A204.1 (cell line): ENCODE measurements around the gene TMEM184B.
"Not testable (repeated sequence)": the region's sequence is repeated elsewhere in the genome, so short reads cannot be mapped to it uniquely, and the experiment has no call there.

ENCODE experiments used
- FAIRE-seq: peaks from 2 replicates; lab custom pipeline; 2012; peaks lifted over from hg19 to GRCh38; lab: Jason Lieb, UNC

Gene TMEM184B

DNA sequence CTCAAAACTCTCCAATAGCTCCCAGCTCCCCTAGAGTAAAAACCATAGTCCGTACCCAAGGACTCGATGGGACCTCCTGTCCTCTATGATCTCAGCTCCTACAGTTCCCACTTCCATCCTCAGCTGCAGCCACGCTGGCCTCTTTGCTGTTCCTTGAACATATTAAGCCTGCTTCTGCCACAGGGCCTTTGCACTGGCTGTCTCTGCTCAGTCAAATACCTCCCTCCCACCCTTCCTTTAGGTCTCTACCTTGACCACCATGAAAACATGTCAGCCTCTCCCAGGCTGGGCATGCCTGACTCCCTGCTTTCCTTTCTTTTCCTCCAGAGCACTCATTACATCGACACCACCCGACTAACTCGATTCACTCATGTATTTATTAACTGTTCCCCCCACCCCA lies 24.5 kb downstream of the TMEM184B start:
- FAIRE-seq, result no peak

GRCh38 chr22:38247713-38248112 lies 25.1 kb downstream of the TMEM184B start:
- no peak for FAIRE-seq

- FAIRE-seq, result no peak
These were observed 26.1 kb downstream of the TMEM184B start for GRCh38 chr22:38246692-38247091.

GRCh38 chr22:38246046-38246658 lies 26.7 kb downstream of the TMEM184B start:
- FAIRE-seq, result no peak

GRCh38 chr22:38244106-38244505 lies 28.7 kb downstream of the TMEM184B start:
- no peak for FAIRE-seq

DNA sequence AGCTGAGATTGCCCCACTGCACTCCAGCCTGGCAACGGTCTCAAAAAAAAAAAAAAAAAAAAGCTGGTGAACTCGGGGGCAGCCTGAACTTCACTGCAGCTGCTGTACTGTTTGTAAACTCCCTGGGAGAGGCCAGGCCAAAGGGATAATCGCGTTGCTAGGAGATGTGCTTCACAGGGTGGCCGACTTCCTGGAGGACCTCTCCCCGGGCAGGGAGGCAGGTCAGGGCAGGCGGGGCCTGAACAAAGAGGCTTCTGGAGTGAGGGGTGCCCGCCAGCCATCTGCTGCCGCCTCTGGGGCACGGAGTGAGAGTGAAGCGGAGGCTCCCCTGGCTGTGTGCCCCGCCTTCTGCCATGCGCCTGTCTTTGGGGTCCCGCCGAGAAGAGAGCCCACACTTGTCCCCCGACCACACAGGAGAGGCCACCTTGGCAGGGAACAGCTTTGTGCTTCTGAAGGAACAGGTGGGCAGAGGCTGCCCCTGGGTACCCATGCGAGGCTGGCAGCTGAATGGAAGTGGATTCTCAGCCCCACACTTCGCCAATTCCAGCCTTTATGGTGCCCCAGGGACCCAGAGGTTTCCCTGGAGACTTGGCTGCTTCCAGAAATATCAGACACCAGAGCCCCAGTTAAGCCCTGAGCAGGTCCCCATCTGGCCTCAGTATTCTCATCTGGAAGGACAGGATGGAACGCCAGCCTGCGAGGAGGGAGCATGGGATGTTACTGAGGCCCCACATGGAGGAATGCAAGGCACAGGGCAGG lies 29.6 kb downstream of the TMEM184B start:
- FAIRE-seq, result no peak

- FAIRE-seq, result no peak
These were observed 32.0 kb downstream of the TMEM184B start for GRCh38 chr22:38240734-38241252.

DNA sequence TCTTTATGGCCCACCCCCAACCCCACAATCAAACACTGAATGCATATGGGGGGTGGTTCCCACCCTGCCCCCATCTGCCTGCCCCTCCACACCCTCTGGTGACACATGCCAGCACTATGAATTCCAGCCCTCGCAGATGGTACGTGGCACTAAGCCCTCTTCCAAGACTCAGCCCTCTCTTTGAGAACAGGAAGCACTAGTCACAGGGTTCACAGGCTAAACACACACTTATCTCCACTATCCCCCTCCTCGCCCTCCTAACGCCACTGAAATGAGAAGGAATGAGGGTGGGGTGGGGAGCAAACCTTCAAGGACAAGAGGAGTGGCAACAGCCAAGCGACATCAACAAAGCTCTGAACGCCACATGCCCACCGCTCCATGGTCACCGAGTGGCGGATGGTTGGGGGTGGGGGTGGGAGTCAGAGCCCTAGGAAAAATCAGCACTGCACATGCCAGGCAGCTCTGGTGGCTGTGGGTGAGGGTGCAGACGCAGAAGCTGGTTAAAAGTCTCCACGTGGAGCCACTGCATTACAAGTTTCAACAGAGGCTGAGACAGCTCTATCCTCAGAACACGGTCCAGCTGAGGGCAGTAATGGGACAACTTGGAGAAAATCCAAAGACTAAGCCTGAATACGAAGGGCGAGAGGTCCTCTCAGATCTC lies 33.6 kb downstream of the TMEM184B start:
- no peak for FAIRE-seq

DNA sequence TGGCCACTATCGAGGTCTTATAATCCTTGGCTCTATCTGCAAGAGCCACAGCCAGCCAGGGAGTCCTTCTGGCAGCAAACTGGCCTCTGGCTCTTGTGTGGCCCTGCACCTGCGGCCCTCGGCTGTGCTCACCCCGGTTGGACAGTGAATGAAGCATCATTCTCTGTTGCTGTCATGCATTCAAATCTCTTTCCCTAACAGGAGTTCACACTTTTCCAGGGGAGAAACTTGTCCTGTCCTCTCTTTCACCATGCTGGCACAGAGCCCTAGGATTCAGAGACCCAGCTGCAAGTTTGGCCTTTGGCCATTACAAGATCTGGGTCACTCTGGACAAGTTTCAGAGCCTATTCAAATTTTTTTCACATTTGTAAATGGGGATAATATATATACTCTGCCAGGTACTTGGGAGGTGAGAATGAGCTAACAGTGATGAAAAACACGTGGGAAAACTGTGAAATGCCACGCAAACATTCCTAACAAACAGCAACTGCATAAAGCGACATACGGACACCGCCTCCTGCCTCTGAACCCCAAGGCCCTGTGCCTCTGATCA lies 34.2 kb downstream of the TMEM184B start:
- FAIRE-seq, result no peak

- no peak for FAIRE-seq
These were observed 36.0 kb downstream of the TMEM184B start for GRCh38 chr22:38236786-38237185.

DNA sequence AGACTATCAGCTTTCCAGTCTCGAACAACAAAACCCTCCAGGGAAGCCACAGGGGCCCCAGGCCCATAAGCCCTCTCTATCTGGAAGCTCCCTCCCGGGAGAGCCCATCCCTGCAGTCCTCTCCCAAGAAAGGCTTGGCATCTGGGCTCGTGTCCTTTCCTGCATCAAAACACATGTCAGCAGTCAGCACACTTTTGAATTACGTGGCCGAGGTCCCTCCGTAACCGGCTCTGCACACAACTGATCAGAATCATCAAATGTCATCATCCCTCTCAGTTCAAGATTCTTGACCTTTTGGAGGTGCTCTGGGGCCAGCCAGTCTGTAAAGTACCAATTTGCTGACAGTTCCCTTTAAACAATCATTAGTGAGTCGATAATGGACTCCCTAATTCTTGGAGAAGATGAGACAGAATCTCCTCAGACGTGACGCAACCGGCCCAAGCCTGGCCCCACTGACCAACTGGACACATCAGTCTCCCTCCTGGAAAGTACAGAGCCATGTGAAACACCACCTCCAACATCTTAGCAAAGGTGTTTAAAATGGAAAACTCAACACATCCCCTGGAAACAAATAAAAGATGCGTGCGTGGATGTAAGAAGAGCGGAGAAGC lies 37.5 kb downstream of the TMEM184B start:
- FAIRE-seq, result no peak

GRCh38 chr22:38233856-38234255 lies 39.0 kb downstream of the TMEM184B start:
- FAIRE-seq, result not testable (repeated sequence)

- no peak for FAIRE-seq
These were observed 39.4 kb downstream of the TMEM184B start for GRCh38 chr22:38233427-38233826.

GRCh38 chr22:38232196-38232595 lies 40.6 kb downstream of the TMEM184B start:
- FAIRE-seq, result no peak

DNA sequence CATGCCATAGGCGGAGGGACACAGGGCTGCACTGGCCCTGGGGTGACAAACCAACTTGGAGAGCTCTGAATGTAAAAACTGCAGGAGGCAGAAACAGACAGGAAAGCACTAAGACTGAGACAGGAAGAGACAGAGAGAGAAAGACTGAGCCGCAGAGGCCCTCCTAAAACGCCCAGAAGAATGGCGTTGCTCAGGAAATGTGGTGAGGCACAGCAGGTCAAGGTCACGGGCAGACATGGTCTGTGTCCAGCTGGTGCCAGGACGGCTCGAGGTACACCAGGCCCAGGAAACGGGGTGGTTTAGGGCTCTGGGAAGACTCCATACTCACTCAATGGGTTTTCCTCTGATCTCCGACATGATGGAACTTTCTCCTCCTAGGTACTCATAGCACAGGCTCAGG lies 41.9 kb downstream of the TMEM184B start:
- no peak for FAIRE-seq

DNA sequence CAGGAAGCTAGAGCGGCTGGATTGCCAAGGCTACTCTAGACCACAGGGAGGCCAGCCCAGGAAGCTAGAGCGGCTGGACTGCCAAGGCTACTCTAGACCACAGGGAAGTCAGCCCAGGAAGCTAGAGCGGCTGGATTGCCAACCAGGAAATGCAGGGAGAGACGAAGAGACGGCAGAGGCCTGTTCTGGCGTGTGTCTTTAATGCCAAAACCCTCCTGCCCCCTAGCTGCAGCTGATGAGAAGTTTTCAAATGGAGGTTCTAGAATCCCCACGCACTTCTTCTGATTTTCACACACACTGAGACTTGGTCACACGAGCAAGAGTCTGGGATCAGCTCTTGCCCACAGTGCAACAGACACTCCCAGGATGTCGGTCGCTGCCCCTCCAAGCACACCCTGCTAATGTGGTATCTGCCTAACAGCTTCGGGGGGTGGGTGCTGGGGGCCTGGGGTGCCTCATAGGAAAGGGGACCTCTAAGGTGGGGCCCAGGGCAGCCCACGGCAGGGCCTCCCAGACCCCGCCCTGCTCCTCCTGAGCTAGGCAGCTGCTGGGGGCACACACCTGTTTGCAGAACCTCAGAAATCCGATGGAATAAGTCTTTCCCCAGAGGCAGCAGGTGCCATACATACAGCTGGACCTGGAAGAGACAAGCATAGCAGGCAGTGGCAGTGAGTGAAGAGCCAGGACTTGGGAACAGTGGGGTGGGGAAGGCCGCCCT lies 42.5 kb downstream of the TMEM184B start:
- FAIRE-seq, result no peak

DNA sequence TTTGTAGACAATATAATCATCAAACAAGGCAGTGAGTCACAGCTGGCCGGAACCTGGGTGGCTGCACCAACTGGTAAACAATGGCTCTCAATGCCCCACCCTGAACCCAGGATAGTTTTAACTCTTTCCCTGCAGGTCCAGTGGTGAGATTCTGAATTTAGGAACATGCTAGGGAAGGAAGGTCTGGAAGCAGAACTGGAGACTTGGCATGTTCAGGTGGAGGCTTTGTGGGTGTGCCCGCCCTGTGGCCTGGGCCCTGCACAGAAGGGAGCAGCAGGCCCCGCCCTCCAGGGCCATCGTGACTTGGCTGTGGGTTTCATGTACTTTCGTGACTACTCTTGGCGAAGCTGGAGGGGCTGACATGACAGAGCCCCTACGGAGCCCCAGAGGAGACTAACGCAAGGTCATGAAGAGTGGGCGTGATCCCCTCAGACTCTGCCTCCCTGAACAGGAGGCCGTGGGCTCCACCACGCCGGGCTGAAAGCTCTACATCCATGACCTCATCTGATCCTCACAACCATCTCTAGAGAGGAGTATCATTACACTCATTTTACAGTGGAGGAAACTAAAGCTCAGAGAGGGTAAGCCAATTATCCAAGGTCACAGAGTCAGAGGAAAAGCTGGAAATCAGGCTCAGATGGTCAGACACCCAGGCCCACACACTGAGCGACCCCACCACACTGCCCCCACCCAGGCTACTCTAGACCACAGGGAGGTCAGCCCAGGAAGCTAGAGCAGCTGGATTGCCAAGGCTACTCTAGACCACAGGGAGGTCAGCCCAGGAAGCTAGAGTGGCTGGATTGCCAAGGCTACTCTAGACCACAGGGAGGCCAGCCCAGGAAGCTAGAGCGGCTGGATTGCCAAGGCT lies 43.7 kb downstream of the TMEM184B start:
- FAIRE-seq, result no peak

DNA sequence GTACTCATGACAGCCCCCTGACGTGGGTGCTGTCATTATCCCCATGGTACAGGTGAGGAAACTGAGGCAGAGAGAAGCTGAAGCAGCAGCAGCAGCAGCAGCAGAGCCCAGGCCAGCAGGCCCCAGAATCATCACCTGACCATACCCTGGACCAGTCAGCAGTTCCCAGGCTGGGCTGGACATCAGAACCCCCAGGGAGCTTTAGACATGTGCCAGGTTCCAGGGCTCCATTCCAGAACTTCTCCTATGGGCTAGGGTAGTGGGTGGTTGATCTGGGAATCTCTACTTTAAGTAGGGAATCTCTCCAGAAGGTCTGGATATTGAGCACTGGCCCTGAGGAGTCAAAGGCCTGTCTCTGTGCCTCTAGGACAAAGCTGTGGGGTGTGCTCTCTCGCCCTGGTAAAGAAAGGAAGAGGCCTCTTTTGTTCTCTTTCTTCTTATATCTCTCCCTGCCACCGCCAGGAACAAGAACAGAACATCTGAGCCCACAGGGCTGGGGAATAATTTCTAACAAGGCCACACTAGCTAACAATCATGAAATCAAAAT lies 44.4 kb downstream of the TMEM184B start:
- FAIRE-seq, result no peak

- no peak for FAIRE-seq
These were observed 45.8 kb downstream of the TMEM184B start for GRCh38 chr22:38226853-38227649.
